Right cardiac atrium (tissue), 5 donors: ENCODE data around the gene IL17REL. TPM values are rescaled to one million over a fixed set of nuclear protein-coding genes. Genes with fewer than 3 reads are reported as not detected.

Source experiments
- ATAC-seq, 2 donors: fragments of 200-7000 bp; cut with Tn5 transposase; one replicate each; pipeline versions ENCODE4 v1.8.0 to v1.9.1; 2020; ENCODE audit warnings: moderate library complexity in 2 of 2, mild to moderate bottlenecking in 1 of 2
- DNase-seq, 3 donors: peaks; one replicate each; pipeline ENCODE4 v3.0.0-alpha.2; 2020
- H3K27ac ChIP-seq: one replicate; pipeline ENCODE4 v1.5.1; 2013; ENCODE audit warnings: mild to moderate bottlenecking, low read length, control low read depth, moderate library complexity
- H3K27me3 ChIP-seq: one replicate; pipeline ENCODE4 v1.6.1; 2013; ENCODE audit not compliant: control insufficient read depth, insufficient read depth
- H3K4me1 ChIP-seq: one replicate; pipeline ENCODE4 v1.6.1; 2013; ENCODE audit warnings: low read length; ENCODE audit not compliant: control insufficient read depth, insufficient read depth
- H3K4me3 ChIP-seq: one replicate; pipeline ENCODE4 v1.5.1; 2013; ENCODE audit warnings: low read length, control low read depth
- H3K9me3 ChIP-seq: one replicate; pipeline ENCODE4 v1.6.1; 2013; ENCODE audit warnings: low read length; ENCODE audit not compliant: control insufficient read depth
- WGBS: extraction: QIAGEN DNeasy Blood & Tissue Kit; methylation state at CpG from one replicate; pipeline ENCODE4 v1.1.7; 2013; 5-methylcytosine and 5-hydroxymethylcytosine counted together
- intact Hi-C, 4 donors: fragments of 100-400 bp; cut with DNase I; formaldehyde crosslinking; loops; one replicate each; pipeline versions ENCODE4 v1.11.0 to v1.14.0; 2022 to 2023
- polyA plus RNA-seq: library from polyadenylated mRNA; stranded (reverse); fragments of 200-250 nt; gene quantifications from one replicate; pipeline ENCODE4 v1.2.3, GENCODE V29; 2013
- total RNA-seq, 4 donors: library from RNA; stranded (reverse); fragmentation: NEBNext Ultra II Directional; extraction: Animal tissue kit (Norgen Biotek cat#: 25700); gene quantifications; one replicate each; pipeline ENCODE4 v1.2.1, GENCODE V29; 2021
- donor health status: healthy with polysubstance abuse.
- donor health status: DM: no; HTN: yes; CAD: no.
- donor health status: DM: no; HTN: no; CAD: no.
- donor health status: DM: no; HTN: yes; CAD: no; lungs with severe emphysema.
- donor health status: DM: yes; HTN: yes; CAD: no.

Gene IL17REL
- total and polyA plus RNA-seq, 5 donors: 0.06 TPM; not detected in 4

DNA sequence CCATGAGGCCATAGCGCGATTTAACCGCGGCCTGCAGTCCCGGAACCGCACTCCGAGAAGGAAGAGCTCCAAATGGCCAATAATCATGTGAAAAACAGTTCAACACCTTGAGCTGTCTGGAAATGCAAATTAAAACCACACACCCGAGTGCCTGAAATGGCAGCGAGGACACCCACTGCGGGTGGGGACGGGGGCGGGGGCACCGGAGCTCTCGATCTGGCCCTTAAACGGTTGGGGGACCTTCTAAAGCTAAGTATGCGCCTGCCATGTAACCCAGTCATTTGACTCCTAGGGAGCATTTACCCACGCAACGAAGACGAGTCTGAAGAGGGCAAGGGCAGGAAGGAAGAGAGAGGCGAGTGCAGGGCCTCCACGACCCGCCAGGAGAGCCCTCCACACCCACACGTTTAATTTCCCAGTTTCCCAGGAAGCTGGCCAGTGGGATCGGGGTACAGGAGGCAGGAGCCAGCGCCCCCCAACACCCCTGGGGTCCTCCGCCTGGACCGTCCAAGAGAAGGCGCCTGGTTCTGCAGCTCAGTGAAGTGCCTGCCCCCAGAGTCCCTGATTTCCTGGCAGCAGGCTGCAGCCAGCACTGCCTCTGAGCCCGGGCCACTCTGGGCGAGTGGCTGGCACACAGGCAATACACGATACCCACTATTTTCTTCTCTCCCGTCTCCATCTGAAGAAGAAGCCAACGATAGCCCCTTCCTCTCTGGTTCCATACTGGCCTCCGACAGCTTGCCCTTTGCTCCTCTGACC lies 43.8 kb upstream of the IL17REL start:
- Histone ChIP-seq H3K4me1 (no peaks in the 10 kb centered on the region), H3K27ac (no peak overlapping the region), H3K9me3 (no peaks in the 10 kb centered on the region), H3K4me3 (no peak overlapping the region), H3K27me3 (no peaks in the 10 kb centered on the region)
- WGBS: 76% methylated on average over 34 of the region's 34 CpGs
- DNase-seq: peak in 2 of 3 donors; percentile 5 to 47
- ATAC-seq: no peak
- intact Hi-C loops: no loop called here

DNA sequence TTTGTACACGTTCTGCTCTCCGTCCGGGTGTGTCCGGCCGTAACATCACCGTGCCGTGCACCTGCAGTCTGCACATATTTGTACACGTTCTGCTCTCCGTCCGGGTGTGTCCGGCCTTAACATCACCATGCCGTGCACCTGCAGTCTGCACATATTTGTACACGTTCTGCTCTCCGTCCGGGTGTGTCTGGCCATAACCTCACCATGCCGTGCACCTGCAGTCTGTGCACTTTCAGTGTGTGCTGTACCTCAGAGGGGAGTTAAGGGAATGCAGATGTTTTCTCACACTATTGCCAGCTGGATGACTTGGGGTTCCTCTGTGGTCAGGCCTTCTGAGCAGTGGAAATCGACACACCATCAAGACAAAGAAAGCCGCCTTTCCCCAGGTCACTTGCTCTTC lies 41.3 kb upstream of the IL17REL start:
- ATAC-seq (no peak), DNase-seq (peak in 2 of 3 donors; percentile 1 to 9)
- H3K27ac ChIP-seq: no peak overlapping the region
- H3K4me3 ChIP-seq: no peak overlapping the region
- H3K4me1 ChIP-seq: no peaks in the 10 kb centered on the region
- 94% methylated on average over 18 of the region's 18 CpGs for WGBS
- no peaks in the 10 kb centered on the region for H3K27me3 ChIP-seq
- intact Hi-C loops: no loop called here
- H3K9me3 ChIP-seq: no peaks in the 10 kb centered on the region

DNA sequence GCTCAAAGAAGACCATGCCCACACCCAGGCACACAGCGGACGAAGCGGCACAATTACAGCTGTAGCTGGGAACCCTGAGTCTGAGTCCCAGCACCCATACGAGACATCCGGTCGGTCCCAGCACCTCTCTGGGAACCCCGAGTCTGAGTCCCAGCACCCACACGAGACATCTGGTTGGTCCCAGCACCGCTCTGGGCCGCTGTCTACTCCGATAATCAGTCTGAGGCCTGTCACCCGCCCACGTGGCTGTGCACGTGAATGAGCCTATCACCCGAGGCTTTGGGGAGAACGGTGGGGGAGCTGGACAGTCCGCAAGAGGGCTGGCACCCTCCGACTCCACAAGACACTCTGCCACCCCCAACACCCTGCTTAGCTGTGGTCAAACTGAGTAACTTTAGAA lies 39.4 kb upstream of the IL17REL start:
- H3K4me1 ChIP-seq: no peaks in the 10 kb centered on the region
- H3K27me3 ChIP-seq: no peaks in the 10 kb centered on the region
- WGBS: 90% methylated on average over 18 of the region's 18 CpGs
- H3K4me3 ChIP-seq: no peak overlapping the region
- intact Hi-C loops: no loop called here
- ATAC-seq (no peak), DNase-seq (peak in 2 of 3 donors; percentile 27 to 34)
- no peak overlapping the region for H3K27ac ChIP-seq
- H3K9me3 ChIP-seq: no peaks in the 10 kb centered on the region

DNA sequence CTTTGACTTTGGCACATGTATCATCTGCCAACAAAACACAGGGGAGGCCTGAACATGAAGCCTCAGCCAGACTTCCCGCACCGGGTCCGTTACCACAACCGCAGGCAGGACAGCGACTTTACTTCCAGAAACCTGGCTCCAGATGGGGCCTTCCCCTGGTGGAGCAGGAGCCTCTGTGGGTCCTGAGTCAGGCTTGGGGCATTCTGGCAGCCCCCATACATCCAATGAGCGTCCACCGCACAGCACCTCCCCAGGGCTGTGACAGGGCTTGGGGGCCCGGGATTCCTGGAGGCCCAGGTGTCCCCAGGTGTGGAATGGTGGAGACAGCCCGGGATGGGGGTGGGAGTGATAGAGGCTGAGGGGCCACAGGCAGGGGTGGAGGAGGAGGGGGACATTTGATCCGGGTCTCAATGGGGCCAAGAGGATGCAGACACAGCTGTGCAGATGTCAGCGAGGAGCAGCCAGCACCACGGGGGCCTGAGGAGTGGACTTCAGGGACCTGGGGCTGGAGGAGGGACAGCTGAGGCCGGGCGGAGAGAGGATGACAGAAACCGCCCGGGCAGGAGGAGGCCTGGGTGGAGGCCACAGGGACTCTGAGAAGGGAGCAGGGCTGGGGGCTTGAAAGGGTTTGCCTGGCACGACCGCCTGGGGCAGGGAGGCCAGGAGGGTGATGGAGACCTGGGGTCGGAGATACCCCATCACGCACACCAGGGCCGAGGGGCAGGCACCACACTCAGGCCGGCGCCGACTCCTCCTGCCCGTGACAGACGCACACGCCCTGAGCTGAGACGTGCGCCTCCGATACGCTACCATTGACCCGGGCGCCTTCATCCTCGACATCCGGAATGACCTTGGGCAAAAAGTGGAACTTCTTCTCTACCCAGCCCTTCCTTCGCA lies 37.0 kb upstream of the IL17REL start:
- no peak overlapping the region for H3K27ac ChIP-seq
- no peaks in the 10 kb centered on the region for H3K4me1 ChIP-seq
- DNase-seq (peak in 2 of 3 donors; percentile 15 to 44), ATAC-seq (no peak)
- H3K9me3 ChIP-seq: no peaks in the 10 kb centered on the region
- intact Hi-C loops: no loop called here
- no peaks in the 10 kb centered on the region for H3K27me3 ChIP-seq
- 88% methylated on average over 36 of the region's 36 CpGs for WGBS
- H3K4me3 ChIP-seq: no peak overlapping the region

DNA sequence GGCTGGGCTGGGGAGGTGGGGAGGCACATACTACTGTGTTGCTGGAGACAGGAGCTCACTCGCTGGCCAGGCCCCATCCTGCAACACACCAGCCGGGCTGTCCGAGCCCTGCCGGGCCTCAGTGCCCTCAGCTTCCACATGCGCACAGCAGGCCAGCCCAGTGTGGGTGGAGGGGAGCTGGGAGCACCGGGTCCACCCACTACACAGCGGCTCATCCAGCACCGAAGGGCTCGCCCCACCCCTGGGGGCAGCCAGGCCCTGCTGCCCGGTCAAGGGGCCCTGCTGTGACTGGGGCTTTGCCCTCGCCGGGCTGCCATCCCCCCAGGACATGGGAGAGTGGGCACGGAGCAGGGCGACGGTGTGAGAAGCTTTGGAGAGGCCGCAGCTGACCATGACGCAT lies 36.3 kb upstream of the IL17REL start:
- Histone ChIP-seq H3K27me3 (no peaks in the 10 kb centered on the region), H3K9me3 (no peaks in the 10 kb centered on the region), H3K4me3 (no peak overlapping the region), H3K27ac (no peak overlapping the region), H3K4me1 (no peaks in the 10 kb centered on the region)
- 83% methylated on average over 17 of the region's 17 CpGs for WGBS
- DNase-seq (peak in 2 of 3 donors; percentile 18 to 35), ATAC-seq (no peak)
- intact Hi-C loops: no loop called here

DNA sequence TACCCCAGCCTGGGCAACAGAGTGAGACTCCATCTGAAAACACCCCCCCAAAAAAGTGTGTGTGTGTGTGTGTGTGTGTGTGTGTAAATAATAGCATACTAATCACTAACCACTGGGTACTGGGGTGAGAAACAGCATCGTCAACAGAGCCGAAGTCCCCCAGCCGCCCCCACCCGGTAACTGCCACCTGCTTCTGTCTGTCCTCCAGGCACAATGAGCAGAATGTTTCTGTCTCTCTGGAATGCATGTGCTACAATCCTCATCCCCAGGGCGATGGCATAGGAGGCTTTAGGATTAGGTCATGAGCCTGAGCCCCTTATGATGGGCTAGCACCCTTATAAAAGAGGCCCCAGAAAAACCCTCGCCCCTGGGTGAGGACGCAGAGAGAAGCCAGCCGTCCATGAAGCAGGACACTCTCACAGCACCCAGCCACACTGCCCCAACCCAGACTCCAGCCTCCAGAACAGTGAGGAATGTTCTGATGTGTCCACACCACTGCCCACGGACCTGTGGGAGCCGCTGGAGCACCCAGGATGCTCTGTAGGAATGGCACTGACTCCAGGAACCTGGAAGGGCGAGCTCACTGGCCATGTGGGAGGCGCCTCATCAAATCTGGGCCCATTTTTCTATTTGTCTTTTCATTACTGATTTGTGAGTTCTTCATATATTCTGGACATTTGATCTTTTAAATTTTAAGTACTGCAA lies 35.6 kb upstream of the IL17REL start:
- Histone ChIP-seq H3K4me1 (no peaks in the 10 kb centered on the region), H3K27ac (no peak overlapping the region), H3K27me3 (no peaks in the 10 kb centered on the region), H3K9me3 (no peaks in the 10 kb centered on the region), H3K4me3 (no peak overlapping the region)
- ATAC-seq (no peak), DNase-seq (peak in 1 of 3 donors; percentile 25)
- intact Hi-C loops: no loop called here
- 86% methylated on average over 12 of the region's 12 CpGs for WGBS

DNA sequence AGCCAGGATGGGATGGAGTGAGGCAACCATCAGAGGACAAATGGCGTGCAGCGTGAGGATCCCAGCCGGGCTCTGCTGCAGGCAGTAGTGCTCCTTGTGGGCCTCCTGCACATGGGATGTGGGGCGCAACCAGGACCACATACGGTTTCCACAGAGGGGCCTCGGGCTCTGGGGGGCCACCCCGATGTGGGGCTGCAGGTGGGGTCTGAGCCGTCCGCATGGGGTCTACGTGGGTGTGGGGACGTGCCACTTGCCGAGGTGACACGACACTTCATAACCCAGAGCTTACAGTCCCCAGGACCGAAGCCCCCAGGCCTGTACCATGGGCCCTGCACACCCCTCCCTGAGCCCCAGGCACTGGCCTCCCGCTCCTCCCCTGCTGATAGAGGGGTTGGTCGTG lies 34.8 kb upstream of the IL17REL start:
- peak in 1 of 3 donors; percentile 38 for DNase-seq
- no peaks in the 10 kb centered on the region for H3K9me3 ChIP-seq
- no peak overlapping the region for H3K27ac ChIP-seq
- ATAC-seq: no peak
- WGBS: 90% methylated on average over 16 of the region's 16 CpGs
- no peaks in the 10 kb centered on the region for H3K4me1 ChIP-seq
- H3K4me3 ChIP-seq: no peak overlapping the region
- intact Hi-C loops: no loop called here
- no peaks in the 10 kb centered on the region for H3K27me3 ChIP-seq

DNA sequence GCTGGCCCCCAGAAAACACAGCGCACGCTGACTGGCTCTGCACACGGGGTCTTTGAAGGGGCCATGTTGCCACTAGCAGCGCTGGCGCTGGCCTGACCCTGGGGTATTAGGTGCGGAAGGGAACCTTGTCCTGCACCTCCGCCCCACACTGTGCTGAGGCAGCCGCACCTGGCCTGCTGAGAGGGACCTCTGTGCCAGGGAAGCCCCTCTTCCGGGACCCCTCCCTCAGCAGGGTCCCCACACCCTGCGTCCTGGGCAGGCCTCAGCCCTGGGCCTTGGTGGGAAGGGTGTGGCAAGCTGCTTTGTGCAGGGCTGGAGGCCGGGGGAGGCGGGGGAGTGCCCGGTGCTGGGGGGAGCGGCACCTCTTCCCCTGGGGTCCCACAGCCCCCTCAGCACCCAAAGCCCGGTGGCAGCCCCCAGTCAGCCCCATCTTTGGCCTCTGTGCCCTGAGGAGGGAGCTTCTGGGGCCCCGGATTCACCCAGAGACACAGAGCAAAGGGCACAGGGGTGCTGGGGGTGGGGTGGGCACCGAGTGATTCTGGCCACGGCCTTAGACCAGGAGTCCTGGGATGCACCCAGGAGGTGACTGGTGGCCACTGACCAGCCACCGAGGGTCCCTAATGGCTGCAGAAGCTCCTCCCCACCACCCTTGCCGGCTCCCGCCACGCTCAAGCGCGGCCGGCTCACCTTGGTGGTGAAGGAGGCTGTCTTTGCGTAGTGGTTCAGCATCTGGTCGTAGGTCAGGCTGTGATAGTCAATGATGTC lies 34.1 kb upstream of the IL17REL start:
- 85% methylated on average over 27 of the region's 27 CpGs for WGBS
- intact Hi-C loops: no loop called here
- no peak overlapping the region for H3K27ac ChIP-seq
- ATAC-seq (peak; percentile 26 to 37), DNase-seq (peak in 1 of 3 donors; percentile 42)
- H3K4me3 ChIP-seq: no peak overlapping the region
- H3K9me3 ChIP-seq: no peaks in the 10 kb centered on the region
- no peaks in the 10 kb centered on the region for H3K27me3 ChIP-seq
- no peaks in the 10 kb centered on the region for H3K4me1 ChIP-seq

DNA sequence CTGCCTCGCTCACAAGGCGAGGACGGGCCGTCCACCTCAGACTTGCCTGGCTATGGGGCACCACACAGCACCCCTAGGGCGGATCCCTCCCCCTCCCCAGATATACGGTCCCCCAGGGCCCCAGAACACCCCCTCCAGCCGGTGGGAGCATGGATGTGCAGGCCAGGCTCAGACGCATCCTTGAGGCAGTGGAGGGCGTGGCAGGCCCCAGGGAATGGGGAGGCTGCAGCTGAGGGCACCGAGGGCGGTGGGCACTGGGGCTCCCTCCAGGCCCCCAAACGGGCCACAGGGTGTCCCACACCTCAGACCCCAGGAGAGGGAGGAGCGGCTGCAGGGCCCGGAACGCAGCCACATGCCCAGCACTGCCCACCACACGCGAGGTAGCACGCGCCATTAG lies 33.5 kb upstream of the IL17REL start:
- no peak for ATAC-seq
- Histone ChIP-seq H3K4me1 (no peaks in the 10 kb centered on the region), H3K27me3 (no peaks in the 10 kb centered on the region), H3K27ac (no peak overlapping the region), H3K4me3 (no peak overlapping the region), H3K9me3 (no peaks in the 10 kb centered on the region)
- intact Hi-C loops: no loop called here
- WGBS: 74% methylated on average over 19 of the region's 19 CpGs
- DNase-seq: peak in 1 of 3 donors; percentile 54

DNA sequence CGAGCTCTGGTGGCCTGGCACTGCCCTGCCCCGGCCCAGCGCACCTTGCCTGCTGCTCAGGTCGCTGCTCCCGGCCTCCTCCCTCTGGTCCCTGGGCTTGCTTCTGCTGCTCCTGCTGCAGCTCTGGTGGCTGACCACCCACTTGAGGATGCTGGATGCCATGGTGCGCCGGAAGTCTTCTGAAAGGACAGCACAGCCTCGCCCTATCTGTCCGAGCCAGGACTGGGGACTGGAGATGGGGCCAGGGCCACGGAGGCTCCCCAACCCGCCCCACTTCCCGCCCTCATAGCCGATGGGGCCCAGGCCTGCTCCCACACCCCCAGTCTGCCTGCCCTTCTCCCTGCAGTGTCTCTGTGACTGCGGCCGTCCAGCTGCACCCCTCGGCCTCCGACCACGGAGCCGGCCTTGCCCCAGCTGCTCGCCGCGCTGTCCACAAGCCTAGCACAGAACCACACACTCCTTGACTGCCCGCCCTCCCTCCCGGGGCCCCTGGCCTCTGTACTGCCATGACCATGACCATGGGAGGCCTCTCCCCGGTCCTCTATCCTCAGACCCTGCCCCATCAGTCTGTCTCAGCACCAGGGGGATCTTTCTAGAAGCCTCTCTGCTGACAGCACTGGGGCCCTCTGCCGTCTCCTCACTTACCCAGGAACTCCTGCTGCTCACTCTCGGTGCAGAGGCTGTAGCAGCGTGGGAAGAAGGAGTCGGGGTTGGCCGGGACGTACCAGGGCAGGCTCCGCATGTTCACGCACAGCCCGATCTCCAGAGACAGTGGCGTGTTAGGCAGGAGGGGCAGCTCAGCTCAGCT lies 32.9 kb upstream of the IL17REL start:
- intact Hi-C loops: no loop called here
- WGBS: 76% methylated on average over 35 of the region's 35 CpGs
- H3K9me3 ChIP-seq: no peaks in the 10 kb centered on the region
- no peaks in the 10 kb centered on the region for H3K4me1 ChIP-seq
- H3K27ac ChIP-seq: no peak overlapping the region
- DNase-seq (peak in 1 of 3 donors; percentile 31), ATAC-seq (no peak)
- H3K4me3 ChIP-seq: no peak overlapping the region
- no peaks in the 10 kb centered on the region for H3K27me3 ChIP-seq
